NCI-H1436 (cell line): Measurements from ENCODE around the gene SIKE1.
"Not testable (repeated sequence)": the region's sequence is repeated elsewhere in the genome, so short reads cannot be mapped to it uniquely, and the experiment has no call there.

Experiments
- DNase-seq: peaks from one replicate; lab custom pipeline; 2025; lab: John Stamatoyannopoulos, UW

Gene SIKE1

DNA sequence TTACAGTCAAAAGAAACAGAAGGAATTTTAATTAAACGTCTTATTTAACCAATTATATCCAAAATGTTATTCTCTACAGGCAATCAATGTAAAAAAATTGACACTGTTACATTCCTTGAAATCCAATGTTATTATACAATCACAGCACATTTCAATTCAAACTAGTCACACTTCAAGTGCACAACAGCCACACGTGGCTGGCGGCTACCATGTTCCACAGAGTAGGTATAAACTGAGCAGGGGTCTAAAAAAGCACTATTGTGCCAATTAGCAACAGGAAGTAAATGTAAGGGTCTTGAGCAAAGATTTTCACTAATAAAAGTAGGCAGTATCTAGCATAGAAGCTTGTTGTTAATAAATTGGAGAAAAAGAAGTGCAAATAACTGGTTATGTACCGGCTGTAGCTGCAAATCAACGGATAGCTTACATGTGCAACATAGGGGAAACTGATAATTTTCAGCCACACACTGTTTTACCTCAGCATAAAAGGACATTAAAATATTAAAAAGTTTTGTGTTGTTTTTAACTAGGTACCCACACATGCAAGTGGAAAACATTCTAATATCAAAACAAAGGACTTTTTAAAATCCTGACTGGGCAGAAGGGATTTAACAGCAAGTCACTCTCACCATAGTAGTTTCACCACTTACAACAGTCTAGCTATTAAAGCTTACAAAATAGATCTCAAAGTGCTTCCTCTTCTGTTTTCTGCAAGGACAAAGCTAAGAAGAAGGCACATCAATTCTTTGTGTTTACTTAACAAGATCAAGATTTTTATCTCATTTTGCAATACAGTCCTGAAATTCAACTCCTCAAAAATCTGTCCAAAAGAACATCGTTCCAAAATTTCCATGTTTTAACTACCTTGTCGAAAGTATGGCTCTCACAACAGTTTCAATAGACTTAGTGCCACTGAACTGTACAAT, 25.2 kb downstream of the SIKE1 start:
- no peak for DNase-seq

GRCh38 chr1:114753702-114754101, 26.8 kb downstream of the SIKE1 start:
- DNase-seq: not testable (repeated sequence)

GRCh38 chr1:114753143-114753542, 27.3 kb downstream of the SIKE1 start:
- no peak for DNase-seq

DNA sequence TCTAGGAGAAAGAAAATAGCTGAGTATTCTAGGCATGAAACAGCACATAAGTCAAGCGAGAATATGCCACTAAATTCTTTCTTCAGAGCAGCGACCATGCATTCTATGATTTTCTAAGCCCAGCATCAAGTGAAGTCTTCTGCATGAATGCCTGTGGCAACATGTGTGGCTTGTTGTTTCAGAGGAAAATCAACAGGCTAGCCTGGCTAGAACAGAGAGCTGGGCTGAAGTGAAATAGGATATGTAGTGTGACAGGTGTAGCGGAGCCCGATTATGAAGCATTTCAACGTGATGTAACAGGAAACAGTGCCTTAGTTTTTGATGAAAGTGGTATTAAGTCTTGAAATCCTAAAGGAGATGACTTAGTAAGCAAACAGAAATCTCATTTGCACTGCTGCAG, 29.7 kb downstream of the SIKE1 start:
- no peak for DNase-seq

GRCh38 chr1:114749835-114750234, 30.6 kb downstream of the SIKE1 start:
- no peak for DNase-seq

GRCh38 chr1:114746450-114747121, 33.9 kb downstream of the SIKE1 start:
- no peak for DNase-seq

GRCh38 chr1:114745291-114745690, 35.2 kb downstream of the SIKE1 start:
- no peak for DNase-seq

DNA sequence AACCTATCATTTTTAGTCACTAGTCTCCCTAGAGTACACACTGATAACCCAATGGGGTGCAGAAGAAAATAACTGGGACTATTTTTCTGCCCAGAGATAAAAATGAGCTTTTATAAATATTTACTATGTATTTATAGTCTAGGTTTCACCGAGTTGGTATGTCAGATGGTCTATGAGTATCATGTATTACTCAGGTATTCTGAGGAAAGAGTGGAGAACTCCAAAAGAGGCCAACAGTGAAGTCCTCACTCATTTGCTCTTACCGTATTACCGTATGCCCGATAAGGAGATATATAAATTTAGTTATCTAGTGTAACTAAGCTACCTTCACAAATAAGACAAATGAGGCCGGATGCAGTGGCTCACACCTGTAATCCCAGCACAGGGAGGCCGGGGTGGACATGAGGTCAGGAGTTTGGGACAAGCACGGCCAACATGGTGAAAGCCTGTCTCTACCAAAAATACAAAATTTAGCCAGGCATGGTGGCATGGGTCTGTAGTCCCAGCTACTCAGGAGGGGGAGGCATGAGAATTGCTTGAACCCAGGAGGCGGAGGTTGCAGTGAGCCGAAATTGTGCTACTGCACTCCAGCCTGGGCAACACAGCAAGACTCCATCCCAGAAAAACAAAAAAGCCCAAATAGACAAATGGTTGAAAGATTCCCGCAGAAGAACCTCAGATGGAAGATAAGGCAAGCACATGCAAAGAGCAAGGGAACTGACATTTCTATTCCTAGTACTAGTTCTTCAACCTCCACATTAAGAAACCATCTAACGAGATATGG, 38.3 kb downstream of the SIKE1 start:
- DNase-seq: no peak

GRCh38 chr1:114740331-114740730, 40.2 kb downstream of the SIKE1 start:
- DNase-seq: no peak

DNA sequence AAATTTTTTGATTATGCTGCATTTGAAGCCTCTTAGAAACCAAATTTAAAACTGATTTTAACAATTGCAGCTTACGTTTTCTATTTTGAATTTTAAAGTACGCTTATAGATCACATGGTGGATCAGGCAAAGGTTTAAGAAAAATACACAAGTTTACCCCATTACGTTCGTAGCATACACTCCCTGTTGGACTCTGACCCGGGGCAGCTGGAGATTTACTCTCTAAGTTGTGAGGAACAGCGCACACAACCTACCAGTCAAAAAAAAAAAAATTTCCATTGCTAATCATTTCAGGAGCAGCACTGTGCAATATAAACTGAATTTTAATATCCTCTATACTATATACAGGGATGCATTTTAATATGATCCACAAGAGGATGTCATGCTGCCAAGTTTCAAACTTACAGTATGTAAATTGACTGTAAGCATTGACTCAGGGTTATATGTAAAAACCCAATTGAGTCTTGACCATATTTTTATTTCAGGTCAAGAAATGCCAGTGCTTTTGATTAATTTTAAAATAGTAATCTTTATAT, 43.1 kb downstream of the SIKE1 start:
- DNase-seq: no peak

DNA sequence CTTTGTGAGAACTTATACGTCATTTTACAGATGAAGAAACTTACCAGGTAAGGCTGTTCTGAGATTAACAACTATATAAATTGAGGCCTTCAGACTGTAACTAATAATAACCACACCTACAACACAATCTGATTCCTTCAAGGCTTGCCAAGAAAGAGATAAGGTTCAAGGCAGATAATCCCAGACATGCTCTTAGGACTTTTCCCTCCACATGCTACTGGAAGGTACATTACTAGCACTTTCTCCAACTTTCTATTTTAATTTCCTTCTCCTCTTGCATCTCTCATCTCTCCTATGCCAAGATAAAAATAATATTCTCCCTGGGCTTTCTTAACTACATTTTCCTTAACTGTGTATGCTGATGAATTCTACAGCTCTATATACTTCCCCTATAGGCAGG, 45.0 kb downstream of the SIKE1 start:
- no peak for DNase-seq

GRCh38 chr1:114729782-114730181, 50.7 kb downstream of the SIKE1 start:
- no peak for DNase-seq

DNA sequence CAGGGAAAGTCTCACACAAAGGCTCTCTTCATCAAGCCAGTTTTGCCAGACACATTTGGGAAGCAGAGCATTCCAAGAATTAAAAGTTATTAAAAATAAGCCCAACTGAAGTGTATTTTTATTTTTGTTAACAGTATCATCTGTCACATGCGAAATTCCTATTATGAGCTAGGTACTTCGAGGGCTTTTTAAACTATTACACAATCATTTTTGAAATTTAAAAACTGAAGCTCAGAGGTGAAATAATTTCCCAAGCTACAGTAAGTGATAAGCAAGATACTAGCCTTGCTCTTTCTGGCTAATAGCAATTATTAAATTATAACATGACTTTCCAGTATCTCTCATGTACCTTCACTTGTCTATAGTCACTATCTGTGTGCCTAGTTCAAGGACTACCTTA, 51.9 kb downstream of the SIKE1 start:
- DNase-seq: no peak

GRCh38 chr1:114725230-114725629, 55.3 kb downstream of the SIKE1 start:
- no peak for DNase-seq

GRCh38 chr1:114723915-114724314, 56.6 kb downstream of the SIKE1 start:
- DNase-seq: no peak

DNA sequence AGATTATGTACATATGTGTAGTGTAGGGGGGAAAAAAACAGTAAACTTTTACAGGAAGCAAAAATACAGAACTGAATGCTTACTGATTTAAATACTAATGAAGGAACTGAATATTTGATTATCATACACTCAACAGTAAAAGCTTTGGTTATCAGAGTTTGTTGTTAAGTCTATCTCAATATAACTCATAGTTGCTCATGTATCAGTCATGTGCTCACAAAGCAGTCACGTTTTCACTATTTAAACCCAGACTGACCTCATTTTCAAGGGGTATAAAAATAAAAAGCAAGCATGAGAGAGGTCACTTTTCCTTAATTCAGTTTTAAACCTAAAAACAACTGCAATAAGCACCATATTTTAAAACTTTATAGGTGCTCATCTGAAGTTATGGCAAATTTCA, 57.0 kb downstream of the SIKE1 start:
- DNase-seq: no peak

GRCh38 chr1:114720492-114720891, 60.0 kb downstream of the SIKE1 start:
- DNase-seq: no peak
